Cardiac fibroblast (primary cell): Measurements from ENCODE around the gene SMAD3.

Experiments used
- DNase-seq, 2 donors: peaks; one replicate each; pipeline versions ENCODE4 v3.0.0 to v3.0.0-alpha.2; 2010; ENCODE audit warnings: low read depth in 2 of 2
- H3K4me3 ChIP-seq, 2 donors: replicated peaks in 1 of 2; 1 replicate in 1 of 2; 2 replicates in 1 of 2; pipeline ENCODE4 v1.5.1; 2011; ENCODE audit warnings: low read depth in 2 of 2, low read length in 2 of 2, mild to moderate bottlenecking in 2 of 2, moderate library complexity in 1 of 2
- TF ChIP-seq, protein P1 (sequence below): IDR thresholded peaks from one replicate; pipeline ENCODE4 v1.5.1; 2011; ENCODE audit warnings: low read depth, mild to moderate bottlenecking, low read length, inconsistent platforms

The SMAD3 gene

DNA sequence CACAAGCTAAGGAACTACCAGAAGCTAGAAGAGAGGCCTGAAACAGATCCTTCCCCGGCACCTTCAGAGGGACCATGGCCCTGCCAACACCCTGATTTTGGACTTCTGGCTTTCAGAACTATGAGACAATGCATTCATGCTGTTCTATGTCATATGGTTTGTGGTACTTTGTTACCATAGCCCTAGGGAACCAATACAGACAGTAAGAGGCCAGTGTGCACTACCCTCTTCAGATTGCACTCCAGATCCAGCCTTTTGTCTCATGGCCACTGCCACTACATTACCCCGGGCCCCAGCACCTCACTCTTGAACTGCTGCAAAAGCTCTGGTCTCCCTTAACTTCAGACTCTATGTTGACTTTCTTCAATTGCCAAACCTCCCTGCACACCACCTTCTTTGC is 165.1 kb downstream of the SMAD3 start:
- no peak for DNase-seq
- TF ChIP-seq, protein P1, sequence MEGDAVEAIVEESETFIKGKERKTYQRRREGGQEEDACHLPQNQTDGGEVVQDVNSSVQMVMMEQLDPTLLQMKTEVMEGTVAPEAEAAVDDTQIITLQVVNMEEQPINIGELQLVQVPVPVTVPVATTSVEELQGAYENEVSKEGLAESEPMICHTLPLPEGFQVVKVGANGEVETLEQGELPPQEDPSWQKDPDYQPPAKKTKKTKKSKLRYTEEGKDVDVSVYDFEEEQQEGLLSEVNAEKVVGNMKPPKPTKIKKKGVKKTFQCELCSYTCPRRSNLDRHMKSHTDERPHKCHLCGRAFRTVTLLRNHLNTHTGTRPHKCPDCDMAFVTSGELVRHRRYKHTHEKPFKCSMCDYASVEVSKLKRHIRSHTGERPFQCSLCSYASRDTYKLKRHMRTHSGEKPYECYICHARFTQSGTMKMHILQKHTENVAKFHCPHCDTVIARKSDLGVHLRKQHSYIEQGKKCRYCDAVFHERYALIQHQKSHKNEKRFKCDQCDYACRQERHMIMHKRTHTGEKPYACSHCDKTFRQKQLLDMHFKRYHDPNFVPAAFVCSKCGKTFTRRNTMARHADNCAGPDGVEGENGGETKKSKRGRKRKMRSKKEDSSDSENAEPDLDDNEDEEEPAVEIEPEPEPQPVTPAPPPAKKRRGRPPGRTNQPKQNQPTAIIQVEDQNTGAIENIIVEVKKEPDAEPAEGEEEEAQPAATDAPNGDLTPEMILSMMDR, result no peak
- H3K4me3 ChIP-seq, result no peak overlapping the region

DNA sequence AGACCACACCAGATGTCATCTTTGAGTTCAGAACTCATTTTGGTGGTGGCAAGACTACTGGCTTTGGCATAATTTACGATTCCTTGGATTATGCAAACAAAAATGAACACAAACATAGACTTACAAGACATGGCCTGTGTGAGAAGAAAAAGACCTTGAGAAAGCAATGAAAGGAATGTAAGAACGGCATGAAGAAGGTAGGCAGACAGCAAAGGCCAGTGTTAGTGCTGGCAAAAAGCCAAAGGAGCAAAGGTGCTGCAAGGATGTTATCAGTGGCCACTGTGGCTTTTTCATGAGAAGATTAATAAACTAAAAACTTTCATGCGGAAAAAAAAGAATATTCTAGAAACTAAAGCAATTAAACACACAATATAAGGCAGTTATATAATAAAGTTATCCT is 167.2 kb downstream of the SMAD3 start:
- H3K4me3 ChIP-seq, result no peak overlapping the region
- DNase-seq, result no peak
- TF ChIP-seq, protein P1, result no peak

DNA sequence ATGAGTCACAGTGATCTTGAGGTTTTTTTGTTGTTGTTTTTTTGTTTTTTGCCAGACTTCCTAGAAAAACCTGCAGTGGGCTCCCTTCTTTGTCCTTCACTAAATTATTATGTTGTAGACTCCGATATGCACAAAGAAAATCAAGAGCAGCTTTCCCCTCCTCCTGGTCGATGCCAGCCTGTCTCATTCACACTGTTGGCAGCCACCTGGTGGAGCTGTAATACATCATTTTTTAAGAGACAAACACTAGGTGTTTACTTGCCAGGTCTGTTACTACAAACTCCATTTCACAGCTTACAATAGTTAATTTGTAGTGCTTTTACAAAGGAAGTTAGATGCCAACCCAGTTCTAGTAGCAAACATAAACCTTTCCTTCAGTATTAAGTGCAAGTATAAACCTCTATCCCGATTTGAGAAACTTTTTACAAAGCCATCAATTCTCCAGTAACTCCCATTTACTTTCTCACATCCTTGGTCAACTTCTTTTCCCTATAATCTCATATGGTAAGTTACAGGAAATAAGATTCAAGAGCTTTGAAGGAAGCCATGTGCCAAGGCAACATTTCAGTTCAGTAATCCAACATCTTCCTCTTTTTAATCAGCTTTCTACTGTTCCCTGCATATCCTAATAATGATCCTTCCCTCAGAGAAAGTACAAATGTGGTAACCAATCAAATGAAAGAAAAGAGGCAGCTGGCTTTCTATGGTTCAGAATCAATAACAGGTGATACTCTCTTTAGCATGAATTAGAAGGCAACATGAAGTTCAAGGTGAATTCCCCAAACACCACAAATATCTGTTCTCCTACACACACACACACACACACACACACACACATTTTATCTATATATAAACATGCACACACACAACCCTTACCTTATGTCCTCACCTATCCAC is 175.1 kb downstream of the SMAD3 start:
- H3K4me3 ChIP-seq, result no peak overlapping the region
- TF ChIP-seq, protein P1, result peak; percentile 29
- peak; percentile 6 to 17 for DNase-seq

DNA sequence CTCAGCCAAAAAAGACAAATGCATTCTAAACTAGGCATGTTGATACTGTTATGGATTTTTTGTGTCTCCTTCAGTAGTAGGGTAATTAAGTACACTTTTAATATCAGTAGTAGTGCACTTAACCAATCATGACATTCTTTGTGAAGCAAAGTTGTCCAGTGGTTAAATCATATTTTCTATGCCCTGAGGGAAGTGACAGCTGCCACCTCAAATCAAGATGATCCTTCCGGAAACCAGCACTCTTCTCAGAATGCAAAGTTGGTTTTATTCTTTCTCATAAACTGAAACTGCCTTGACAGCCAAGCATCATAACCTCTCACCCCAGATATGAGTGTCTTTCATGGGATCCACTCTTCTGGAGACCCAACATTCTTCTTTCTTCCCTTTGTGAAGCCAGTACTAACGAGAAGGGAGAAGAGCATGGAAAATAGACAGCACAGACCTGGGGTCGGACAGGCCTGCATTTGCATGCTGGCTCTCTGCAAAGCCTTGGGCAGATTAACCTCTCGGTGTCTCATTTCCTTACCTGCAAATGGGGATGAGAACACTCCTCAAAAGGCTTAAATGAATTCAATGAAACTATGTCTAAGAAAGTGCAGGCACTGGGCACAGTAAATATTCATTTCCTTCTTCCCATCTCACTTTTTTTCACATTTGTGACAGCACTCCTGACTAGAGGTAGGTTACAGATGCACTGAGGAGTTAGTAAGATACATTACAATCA is 175.9 kb downstream of the SMAD3 start:
- H3K4me3 ChIP-seq, result no peak overlapping the region
- no peak for DNase-seq
- TF ChIP-seq, protein P1, result no peak

DNA sequence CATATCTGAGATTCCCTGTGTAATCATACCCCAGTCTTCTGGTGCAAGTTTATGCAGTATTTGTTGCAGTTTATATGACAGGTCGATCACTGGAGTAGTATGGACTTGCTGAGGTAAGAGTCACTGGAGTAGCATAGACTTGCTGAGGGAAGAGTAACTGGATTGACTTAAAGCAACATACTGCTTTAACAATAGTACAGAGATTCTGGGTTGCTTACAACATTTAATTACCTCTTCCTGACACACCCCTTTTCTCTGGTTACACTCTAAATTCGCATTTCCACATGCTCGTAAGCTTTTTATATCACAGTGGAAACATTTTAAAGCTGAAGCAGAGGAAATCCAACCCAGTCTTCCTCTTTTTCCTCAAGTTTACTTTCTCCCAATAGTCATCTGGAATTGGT is 177.3 kb downstream of the SMAD3 start:
- H3K4me3 ChIP-seq, result no peak overlapping the region
- TF ChIP-seq, protein P1, result no peak
- DNase-seq, result peak; percentile 18 to 31
